OCI-LY3 (cell line): Measurements from ENCODE around the gene UCP2.

Source experiments
- H2AFZ ChIP-seq: fragments of 200-600, 300-600 bp; shearing (Covaris generic); 2 replicates; pipeline ENCODE4 v1.6.0; 2014; ENCODE audit warnings: antibody characterized with exemption, low read depth, low read length
- H3K27ac ChIP-seq: fragments of 200-600, 300-600 bp; sonication (generic); 2 replicates; pipeline ENCODE4 v1.5.1; 2014; ENCODE audit warnings: mild to moderate bottlenecking, low read length, moderate library complexity, mixed read lengths
- H3K27me3 ChIP-seq: fragments of 200-600, 300-600 bp; sonication (generic); 2 replicates; pipeline ENCODE4 v1.6.1; 2014; ENCODE audit warnings: low read depth, low read length, mixed read lengths
- H3K36me3 ChIP-seq: fragments of 200-600, 300-600 bp; sonication (generic); replicated peaks from 2 replicates; pipeline ENCODE3; 2014; ENCODE audit warnings: low read depth, low read length, mixed read lengths
- H3K4me1 ChIP-seq: fragments of 300-600, 200-600 bp; sonication (generic); 2 replicates; pipeline ENCODE4 v1.6.1; 2014; ENCODE audit warnings: low read length, mixed read lengths
- H3K4me2 ChIP-seq: fragments of 200-600, 300-600 bp; sonication (generic); 2 replicates; pipeline ENCODE4 v1.6.1; 2014; ENCODE audit warnings: low read length, mixed read lengths
- H3K4me3 ChIP-seq: fragments of 300-600, 200-600 bp; sonication (generic); 2 replicates; pipeline ENCODE4 v1.5.1; 2014; ENCODE audit warnings: antibody characterized with exemption, mild to moderate bottlenecking, low read length, moderate library complexity
- H3K79me2 ChIP-seq: fragments of 300-600, 200-600 bp; shearing (Covaris generic); 2 replicates; pipeline ENCODE4 v1.6.1; 2014; ENCODE audit warnings: mild to moderate bottlenecking, low read length, mixed read lengths
- H3K9ac ChIP-seq: fragments of 300-600, 200-600 bp; shearing (Covaris generic); 2 replicates; pipeline ENCODE4 v1.6.0; 2014; ENCODE audit warnings: mild to moderate bottlenecking, low read length, moderate library complexity
- H3K9me3 ChIP-seq: fragments of 200-600, 300-600 bp; shearing (Covaris generic); 2 replicates; pipeline ENCODE4 v1.6.1; 2014; ENCODE audit warnings: low read length, mixed read lengths; ENCODE audit not compliant: insufficient read depth
- H4K20me1 ChIP-seq: fragments of 200-600, 300-600 bp; sonication (generic); 2 replicates; pipeline ENCODE4 v1.6.1; 2016; ENCODE audit warnings: low read length, mixed read lengths; ENCODE audit not compliant: insufficient read depth
- CTCF ChIP-seq: fragments of 200-600, 300-600 bp; sonication (generic); IDR thresholded peaks from 2 replicates; pipeline ENCODE4 v1.5.1; 2014; ENCODE audit warnings: antibody characterized with exemption, low read length, low read depth
- EZH2phosphoT487 ChIP-seq: fragments of 200-600 bp; shearing (Covaris generic); IDR thresholded peaks from 2 replicates; pipeline ENCODE4 v1.6.1; 2018; ENCODE audit warnings: antibody characterized with exemption, mixed run types, low read depth

Gene UCP2

GRCh38 chr11:74024261-74025029 is 41.8 kb upstream of the UCP2 start:
- Histone ChIP-seq H3K4me2 (no peak overlapping the region), H2AFZ (no peak overlapping the region), H3K9me3 (no peaks in the 10 kb centered on the region), H3K4me1 (peaks cover 23% of the 10 kb centered on the region), H3K4me3 (no peak overlapping the region), H3K27ac (no peak overlapping the region), H3K79me2 (no peaks in the 10 kb centered on the region), H3K9ac (no peak overlapping the region), H4K20me1 (no peaks in the 10 kb centered on the region), H3K36me3 (peaks cover 8% of the 10 kb centered on the region), H3K27me3 (no peaks in the 10 kb centered on the region)
- TF ChIP-seq CTCF: no peak

DNA sequence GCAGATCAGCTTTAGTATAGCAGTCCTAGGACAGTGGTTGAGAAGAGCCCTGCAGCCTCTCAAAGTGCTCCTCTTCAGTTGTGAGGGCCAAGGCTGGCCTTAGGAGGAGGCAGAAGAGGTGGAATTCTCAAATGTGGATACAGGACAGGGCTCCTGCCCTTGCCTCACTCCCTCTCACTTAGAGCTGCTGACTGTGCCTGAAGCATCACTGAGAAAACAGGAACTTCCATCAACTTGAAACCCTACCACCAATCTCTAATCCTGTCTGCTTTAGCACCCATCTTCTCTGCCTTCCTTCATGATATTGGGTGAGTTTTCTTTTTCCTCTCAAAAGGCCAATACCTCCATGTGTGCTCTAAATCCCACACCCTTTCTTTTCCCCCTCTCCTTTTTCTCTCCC is 40.6 kb upstream of the UCP2 start:
- Histone ChIP-seq H3K9me3 (no peaks in the 10 kb centered on the region), H3K36me3 (peaks cover 11% of the 10 kb centered on the region), H3K9ac (no peak overlapping the region), H4K20me1 (no peaks in the 10 kb centered on the region), H2AFZ (no peak overlapping the region), H3K27ac (no peak overlapping the region), H3K4me2 (no peak overlapping the region), H3K4me1 (peaks cover 23% of the 10 kb centered on the region), H3K79me2 (no peaks in the 10 kb centered on the region), H3K4me3 (no peak overlapping the region), H3K27me3 (no peaks in the 10 kb centered on the region)
- TF ChIP-seq CTCF: no peak
- TF ChIP-seq EZH2phosphoT487: no peak

DNA sequence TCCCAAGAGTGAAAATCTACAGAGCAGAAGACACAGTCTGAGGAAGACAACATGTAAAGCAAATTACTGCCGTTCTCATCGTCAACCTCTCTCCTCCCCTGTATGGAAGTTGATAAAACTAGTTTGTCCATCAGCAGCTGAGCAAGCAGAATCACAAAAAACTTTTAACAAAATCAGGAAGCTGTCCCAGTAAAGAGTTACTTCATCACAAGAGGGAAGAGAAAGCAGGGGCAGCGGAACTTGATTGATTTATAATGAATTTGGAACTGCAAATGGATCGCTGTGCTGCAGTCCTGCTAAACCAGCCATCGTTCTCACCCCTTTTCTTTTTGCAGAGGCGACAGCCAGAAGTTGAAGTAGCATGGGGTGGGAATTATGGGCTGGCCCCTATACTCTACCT is 39.9 kb upstream of the UCP2 start:
- Histone ChIP-seq H3K79me2 (no peaks in the 10 kb centered on the region), H3K4me2 (no peak overlapping the region), H3K27me3 (no peaks in the 10 kb centered on the region), H3K36me3 (peaks cover 11% of the 10 kb centered on the region), H3K9ac (no peak overlapping the region), H3K4me1 (peaks cover 23% of the 10 kb centered on the region), H4K20me1 (no peaks in the 10 kb centered on the region), H3K9me3 (no peaks in the 10 kb centered on the region), H3K27ac (no peak overlapping the region), H2AFZ (no peak overlapping the region), H3K4me3 (no peak overlapping the region)
- TF ChIP-seq CTCF: no peak
- no peak for TF ChIP-seq EZH2phosphoT487

- no peaks in the 10 kb centered on the region for H3K27me3 ChIP-seq
- H3K4me2 ChIP-seq: no peak overlapping the region
- H3K9ac ChIP-seq: no peak overlapping the region
- no peaks in the 10 kb centered on the region for H3K79me2 ChIP-seq
- no peaks in the 10 kb centered on the region for H4K20me1 ChIP-seq
- H3K27ac ChIP-seq: no peak overlapping the region
- TF ChIP-seq CTCF (no peak), EZH2phosphoT487 (no peak)
- no peaks in the 10 kb centered on the region for H3K9me3 ChIP-seq
- no peak overlapping the region for H3K4me3 ChIP-seq
- no peak overlapping the region for H2AFZ ChIP-seq
- peaks cover 23% of the 10 kb centered on the region for H3K4me1 ChIP-seq
- peaks cover 11% of the 10 kb centered on the region for H3K36me3 ChIP-seq
These were observed 39.4 kb upstream of the UCP2 start for GRCh38 chr11:74021998-74022397.
